ENCODE data around the gene IMPDH1.
A peak's percentile ranks its signal among the peaks of the same experiment; 100 is the strongest.

Gene IMPDH1

DNA sequence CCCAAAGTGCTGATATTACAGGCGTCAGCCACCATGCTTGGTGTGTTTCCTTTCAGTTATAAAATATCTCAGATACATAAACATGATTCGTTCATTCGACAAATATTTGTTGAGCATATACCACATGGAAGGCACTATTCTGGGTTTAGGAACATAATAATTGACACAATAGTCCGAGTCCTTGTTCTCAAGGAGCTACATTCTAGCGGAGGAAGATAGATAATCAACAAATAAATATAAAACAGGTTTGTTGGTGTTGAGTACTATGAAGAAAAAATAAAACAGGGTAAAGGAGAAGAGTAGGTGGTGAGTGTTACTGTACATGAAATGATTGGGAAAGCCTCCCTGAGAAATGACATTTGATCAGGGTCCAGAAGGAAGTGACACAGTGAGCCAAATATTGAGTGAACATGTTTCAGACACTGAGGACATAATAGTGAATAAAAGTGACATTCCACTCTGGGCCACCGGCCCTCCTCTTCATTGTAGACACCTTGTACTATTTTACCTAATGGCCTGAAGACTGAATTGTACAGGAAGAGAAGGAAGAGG lies 39.0 kb upstream of the IMPDH1 start:
- H3K4me3 ChIP-seq (ENCODE audit: insufficient read depth in 1 of 2, low read depth in 1 of 2, low read length in 2 of 2): no peak overlapping the region
- H3K9me3 ChIP-seq (ENCODE audit: control insufficient read depth, low read length): no peaks in the 10 kb centered on the region
- no peak overlapping the region for H2BK5ac ChIP-seq (ENCODE audit: low read depth, low read length, poor library complexity, severe bottlenecking)
- H2AK5ac ChIP-seq (ENCODE audit: low read length, severe bottlenecking): no peak overlapping the region
- no peak overlapping the region for H2BK120ac ChIP-seq (ENCODE audit: low read depth, low read length)
- WGBS: 94% methylated on average over 5 of the region's 6 CpGs
- no peak overlapping the region for H3K9ac ChIP-seq (ENCODE audit: low read length)
- no peaks in the 10 kb centered on the region for H3K79me1 ChIP-seq (replicated peaks; ENCODE audit: low read length, poor library complexity, severe bottlenecking)
- H3K27ac ChIP-seq (ENCODE audit: low read length, poor library complexity, severe bottlenecking): no peak overlapping the region
- no peak overlapping the region for H2BK12ac ChIP-seq (ENCODE audit: low read length in 2 of 2)
- no peaks in the 10 kb centered on the region for H3K4me1 ChIP-seq (ENCODE audit: control insufficient read depth, insufficient read depth, low read depth, low read length)
- H3K18ac ChIP-seq (ENCODE audit: low read depth in 1 of 2, low read length in 2 of 2): no peak overlapping the region
- H3K23ac ChIP-seq (ENCODE audit: low read length in 2 of 2): no peak overlapping the region
- no peak for DNase-seq
- H3K36me3 ChIP-seq (ENCODE audit: control insufficient read depth in 1 of 2, insufficient read depth in 2 of 2, low read depth in 1 of 2, low read length in 2 of 2): no peaks in the 10 kb centered on the region
- H3K4ac ChIP-seq (ENCODE audit: low read depth in 1 of 2, low read length in 2 of 2): no peak overlapping the region
- H3K14ac ChIP-seq (ENCODE audit: low read length in 2 of 2): no peak overlapping the region
- no peaks in the 10 kb centered on the region for H3K27me3 ChIP-seq (ENCODE audit: control insufficient read depth in 1 of 2, insufficient read depth in 1 of 2, low read length in 2 of 2)
- no peak overlapping the region for H2AFZ ChIP-seq (ENCODE audit: low read depth, low read length)
- H4K91ac ChIP-seq (ENCODE audit: low read length): no peak overlapping the region
- H4K8ac ChIP-seq (ENCODE audit: low read length): no peak overlapping the region
- H3K4me2 ChIP-seq (ENCODE audit: low read length, poor library complexity, severe bottlenecking): no peak overlapping the region
- H2BK15ac ChIP-seq (ENCODE audit: low read depth, poor library complexity, severe bottlenecking): no peak overlapping the region

DNA sequence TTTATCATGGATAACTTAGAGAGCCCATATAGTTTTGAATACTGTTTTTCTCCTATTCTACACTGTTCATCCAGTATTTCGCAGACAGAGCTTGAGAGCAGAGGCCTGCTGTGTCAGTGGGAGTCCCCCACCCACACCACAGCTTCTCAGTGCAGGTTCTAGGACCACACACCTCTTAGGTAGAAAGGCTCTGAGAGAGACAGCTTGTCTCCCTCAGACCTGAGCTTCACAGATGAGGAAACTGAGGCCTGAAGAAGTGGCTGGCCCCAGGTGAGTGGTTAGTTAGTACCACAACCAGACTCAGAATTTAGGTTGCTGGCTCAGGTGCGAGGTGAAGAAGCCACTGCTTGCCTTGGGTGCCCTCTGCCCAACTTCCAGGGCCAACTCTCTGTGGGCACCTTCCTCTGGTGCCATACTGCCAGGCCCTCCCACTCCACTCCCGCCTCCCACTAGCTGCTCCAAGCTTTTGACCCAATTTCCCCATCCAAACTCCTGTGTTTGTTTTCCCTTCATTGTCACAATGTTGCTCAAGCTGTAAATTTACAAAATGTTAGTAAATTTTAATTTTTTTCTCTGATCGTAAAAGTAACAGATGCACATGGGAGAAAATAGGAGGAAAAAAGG lies 38.3 kb upstream of the IMPDH1 start:
- WGBS: 48% methylated on average over 2 of the region's 4 CpGs

DNA sequence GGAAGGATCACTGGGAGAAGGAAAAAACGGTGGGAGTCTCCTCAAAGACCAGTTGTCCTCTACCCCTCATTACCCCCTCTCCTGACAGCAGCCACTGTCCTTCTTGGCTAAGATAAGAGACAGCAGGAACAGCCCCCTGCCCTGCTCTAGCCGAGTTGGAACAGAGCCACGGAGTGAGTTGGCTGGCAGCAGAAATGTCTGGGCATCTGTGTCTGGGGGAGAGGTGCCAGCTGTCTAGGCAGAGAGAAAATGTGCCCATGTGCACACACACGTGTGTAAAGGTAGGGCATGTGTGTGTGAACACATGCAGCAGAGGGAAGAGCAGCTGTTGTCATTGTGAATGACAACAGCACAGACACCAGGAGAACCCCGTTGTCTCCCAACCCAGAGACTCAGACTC lies 36.5 kb upstream of the IMPDH1 start:
- DNase-seq: no peak
- Histone ChIP-seq H3K9me3 (ENCODE audit: control insufficient read depth, low read length) (no peaks in the 10 kb centered on the region), H4K8ac (ENCODE audit: low read length) (no peak overlapping the region), H2BK15ac (ENCODE audit: low read depth, poor library complexity, severe bottlenecking) (no peak overlapping the region), H3K36me3 (ENCODE audit: control insufficient read depth in 1 of 2, insufficient read depth in 2 of 2, low read depth in 1 of 2, low read length in 2 of 2) (no peaks in the 10 kb centered on the region), H3K27ac (ENCODE audit: low read length, poor library complexity, severe bottlenecking) (no peak overlapping the region), H2AK5ac (ENCODE audit: low read length, severe bottlenecking) (no peak overlapping the region), H3K79me1 (replicated peaks; ENCODE audit: low read length, poor library complexity, severe bottlenecking) (no peaks in the 10 kb centered on the region), H3K4ac (ENCODE audit: low read depth in 1 of 2, low read length in 2 of 2) (no peak overlapping the region), H2AFZ (ENCODE audit: low read depth, low read length) (no peak overlapping the region), H3K14ac (ENCODE audit: low read length in 2 of 2) (no peak overlapping the region), H4K91ac (ENCODE audit: low read length) (no peak overlapping the region), H2BK5ac (ENCODE audit: low read depth, low read length, poor library complexity, severe bottlenecking) (no peak overlapping the region), H3K4me2 (ENCODE audit: low read length, poor library complexity, severe bottlenecking) (no peak overlapping the region), H3K27me3 (ENCODE audit: control insufficient read depth in 1 of 2, insufficient read depth in 1 of 2, low read length in 2 of 2) (no peaks in the 10 kb centered on the region), H3K9ac (ENCODE audit: low read length) (no peak overlapping the region), H2BK12ac (ENCODE audit: low read length in 2 of 2) (no peak overlapping the region), H2BK120ac (ENCODE audit: low read depth, low read length) (no peak overlapping the region), H3K4me3 (ENCODE audit: insufficient read depth in 1 of 2, low read depth in 1 of 2, low read length in 2 of 2) (no peak overlapping the region), H3K4me1 (ENCODE audit: control insufficient read depth, insufficient read depth, low read depth, low read length) (no peaks in the 10 kb centered on the region), H3K18ac (ENCODE audit: low read depth in 1 of 2, low read length in 2 of 2) (no peak overlapping the region), H3K23ac (ENCODE audit: low read length in 2 of 2) (no peak overlapping the region)
- 89% methylated on average over 4 of the region's 5 CpGs for WGBS

More for the DNA sequence above, 38.3 kb upstream of the IMPDH1 start:
- H2BK12ac ChIP-seq (ENCODE audit: low read length in 2 of 2): no peak overlapping the region
- DNase-seq: no peak
- peak overlapping the region; percentile 4 for H2AK5ac ChIP-seq (ENCODE audit: low read length, severe bottlenecking)
- H3K4me3 ChIP-seq (ENCODE audit: insufficient read depth in 1 of 2, low read depth in 1 of 2, low read length in 2 of 2): no peak overlapping the region
- H3K9ac ChIP-seq (ENCODE audit: low read length): no peak overlapping the region
- H3K14ac ChIP-seq (ENCODE audit: low read length in 2 of 2): no peak overlapping the region
- no peaks in the 10 kb centered on the region for H3K9me3 ChIP-seq (ENCODE audit: control insufficient read depth, low read length)
- no peaks in the 10 kb centered on the region for H3K4me1 ChIP-seq (ENCODE audit: control insufficient read depth, insufficient read depth, low read depth, low read length)
- H3K27me3 ChIP-seq (ENCODE audit: control insufficient read depth in 1 of 2, insufficient read depth in 1 of 2, low read length in 2 of 2): no peaks in the 10 kb centered on the region
- no peak overlapping the region for H3K4ac ChIP-seq (ENCODE audit: low read depth in 1 of 2, low read length in 2 of 2)
- no peak overlapping the region for H4K91ac ChIP-seq (ENCODE audit: low read length)
- H3K23ac ChIP-seq (ENCODE audit: low read length in 2 of 2): no peak overlapping the region
- H4K8ac ChIP-seq (ENCODE audit: low read length): no peak overlapping the region
- H3K36me3 ChIP-seq (ENCODE audit: control insufficient read depth in 1 of 2, insufficient read depth in 2 of 2, low read depth in 1 of 2, low read length in 2 of 2): no peaks in the 10 kb centered on the region
- no peak overlapping the region for H3K27ac ChIP-seq (ENCODE audit: low read length, poor library complexity, severe bottlenecking)
- no peak overlapping the region for H2AFZ ChIP-seq (ENCODE audit: low read depth, low read length)
- no peak overlapping the region for H2BK15ac ChIP-seq (ENCODE audit: low read depth, poor library complexity, severe bottlenecking)
- H3K79me1 ChIP-seq (replicated peaks; ENCODE audit: low read length, poor library complexity, severe bottlenecking): no peaks in the 10 kb centered on the region
- no peak overlapping the region for H2BK5ac ChIP-seq (ENCODE audit: low read depth, low read length, poor library complexity, severe bottlenecking)
- H2BK120ac ChIP-seq (ENCODE audit: low read depth, low read length): no peak overlapping the region
- no peak overlapping the region for H3K4me2 ChIP-seq (ENCODE audit: low read length, poor library complexity, severe bottlenecking)
- H3K18ac ChIP-seq (ENCODE audit: low read depth in 1 of 2, low read length in 2 of 2): no peak overlapping the region

DNA sequence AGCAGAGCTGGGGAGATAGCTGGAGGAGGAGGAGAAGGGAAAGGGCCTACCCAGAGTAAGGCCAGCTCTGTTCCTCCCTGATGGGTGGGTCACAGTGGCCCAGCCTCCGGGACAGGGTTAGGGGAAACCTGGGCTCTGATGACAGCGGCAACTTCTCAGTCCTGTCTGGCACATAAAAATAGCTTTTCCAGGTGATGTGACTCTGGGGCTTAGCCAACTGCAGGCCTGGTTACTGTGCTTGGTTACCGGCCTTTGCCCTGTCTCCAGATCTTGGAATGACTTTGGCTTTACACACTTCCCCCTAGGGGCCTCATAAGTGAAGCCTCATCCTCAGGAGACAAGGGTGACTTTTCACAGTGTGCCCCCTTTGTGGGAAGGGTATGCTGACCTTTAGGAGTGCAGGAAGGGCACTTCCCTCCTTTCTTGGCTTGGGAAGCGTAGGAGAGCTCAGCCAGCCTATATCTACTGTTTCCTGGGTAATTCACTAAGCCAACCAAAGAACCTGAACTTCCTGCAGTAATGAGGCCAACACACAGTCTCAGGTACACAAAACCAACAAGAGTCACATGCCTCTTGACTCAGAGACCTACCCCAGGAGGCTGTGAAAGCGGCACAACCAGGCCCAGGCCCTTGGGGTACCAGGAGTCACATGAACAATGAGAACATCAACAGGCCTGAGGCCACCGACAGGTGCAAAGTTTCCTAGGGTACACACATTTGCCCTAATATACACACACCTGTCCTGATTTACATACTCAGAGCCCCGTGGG lies 34.2 kb upstream of the IMPDH1 start:
- Histone ChIP-seq H3K14ac (ENCODE audit: low read length in 2 of 2) (no peak overlapping the region), H3K36me3 (ENCODE audit: control insufficient read depth in 1 of 2, insufficient read depth in 2 of 2, low read depth in 1 of 2, low read length in 2 of 2) (no peaks in the 10 kb centered on the region), H3K79me1 (replicated peaks; ENCODE audit: low read length, poor library complexity, severe bottlenecking) (no peaks in the 10 kb centered on the region), H2BK12ac (ENCODE audit: low read length in 2 of 2) (no peak overlapping the region), H3K4me1 (ENCODE audit: control insufficient read depth, insufficient read depth, low read depth, low read length) (no peaks in the 10 kb centered on the region), H3K4me3 (ENCODE audit: insufficient read depth in 1 of 2, low read depth in 1 of 2, low read length in 2 of 2) (no peak overlapping the region), H3K4ac (ENCODE audit: low read depth in 1 of 2, low read length in 2 of 2) (no peak overlapping the region), H2AFZ (ENCODE audit: low read depth, low read length) (no peak overlapping the region), H2BK120ac (ENCODE audit: low read depth, low read length) (no peak overlapping the region), H2AK5ac (ENCODE audit: low read length, severe bottlenecking) (no peak overlapping the region), H4K8ac (ENCODE audit: low read length) (no peak overlapping the region), H2BK5ac (ENCODE audit: low read depth, low read length, poor library complexity, severe bottlenecking) (no peak overlapping the region), H3K9me3 (ENCODE audit: control insufficient read depth, low read length) (no peaks in the 10 kb centered on the region), H4K91ac (ENCODE audit: low read length) (no peak overlapping the region), H3K4me2 (ENCODE audit: low read length, poor library complexity, severe bottlenecking) (no peak overlapping the region), H3K18ac (ENCODE audit: low read depth in 1 of 2, low read length in 2 of 2) (no peak overlapping the region), H3K27me3 (ENCODE audit: control insufficient read depth in 1 of 2, insufficient read depth in 1 of 2, low read length in 2 of 2) (no peaks in the 10 kb centered on the region), H3K9ac (ENCODE audit: low read length) (no peak overlapping the region), H3K27ac (ENCODE audit: low read length, poor library complexity, severe bottlenecking) (no peak overlapping the region), H3K23ac (ENCODE audit: low read length in 2 of 2) (no peak overlapping the region), H2BK15ac (ENCODE audit: low read depth, poor library complexity, severe bottlenecking) (no peak overlapping the region)
- DNase-seq: no peak
- 89% methylated on average over 7 of the region's 7 CpGs for WGBS

Measured in mesenchymal stem cell (in vitro differentiated cells and primary cell).